ENCODE results near the gene TECPR2.

DNA sequence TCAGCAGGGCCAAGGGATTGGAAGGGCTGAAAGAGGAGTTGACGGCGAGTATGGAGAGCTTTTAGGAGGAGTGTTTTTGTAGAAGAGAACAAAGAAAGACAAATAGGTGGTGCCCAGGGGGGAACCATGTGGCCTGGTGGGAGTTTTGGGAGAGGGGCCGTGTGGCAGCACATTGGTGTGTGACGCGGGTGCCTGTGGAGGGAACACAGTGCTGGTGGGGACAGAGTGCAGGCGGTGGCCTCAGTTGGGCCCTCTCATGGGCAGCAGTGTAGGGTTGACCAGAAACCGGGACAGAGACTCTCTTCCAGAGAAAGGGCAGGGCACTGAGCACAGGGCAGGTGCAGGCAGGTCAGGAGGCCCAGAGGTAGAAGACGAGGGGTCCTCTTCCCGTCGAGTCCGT, 56.5 kb downstream of the TECPR2 start:
- no peak for TF ChIP-seq SUZ12 (IDR thresholded peaks at IDR 0.05)
- no peak for TF ChIP-seq HDGF (IDR thresholded peaks at IDR 0.05; ENCODE audit: borderline replicate concordance)
- no peak for TF ChIP-seq TARDBP (IDR thresholded peaks at IDR 0.05)
- no peak for TF ChIP-seq FOXK2 (IDR thresholded peaks at IDR 0.05)
- no peak for TF ChIP-seq SP1 (IDR thresholded peaks at IDR 0.05)
- TF ChIP-seq CTBP1 (IDR thresholded peaks at IDR 0.05; ENCODE audit: borderline replicate concordance) = no peak
- TF ChIP-seq ARNT (IDR thresholded peaks at IDR 0.05) = no peak
- TF ChIP-seq ELF4 (IDR thresholded peaks at IDR 0.05) = no peak
- no peak for TF ChIP-seq NFRKB (IDR thresholded peaks at IDR 0.05)
- no peak for TF ChIP-seq L3MBTL2 (conservative IDR thresholded peaks at IDR 0.05)
- no peak for TF ChIP-seq ZNF384 (IDR thresholded peaks at IDR 0.05)
- no peak for TF ChIP-seq FOXM1 (IDR thresholded peaks at IDR 0.05; ENCODE audit: borderline replicate concordance)
- TF ChIP-seq FOXA1 (IDR thresholded peaks at IDR 0.05) = no peak
- no peak for TF ChIP-seq LEF1 (IDR thresholded peaks at IDR 0.05; ENCODE audit: borderline replicate concordance)

Measured in HEK293T (cell line).